ENCODE data around the gene OR6M1.

GRCh38 chr11:123783536-123783935 is 22.6 kb downstream of the OR6M1 start:
- TF ChIP-seq CTCF (IDR thresholded peaks at IDR 0.05) (no peak), POLR2A (IDR thresholded peaks at IDR 0.05) (no peak)
